HepG2 (cell line): ENCODE measurements around the gene TMEM41B. TPM values are rescaled to one million over a fixed set of nuclear protein-coding genes. Genes with fewer than 3 reads are reported as not detected.

Experiments
- AGO2 ChIP-seq: fragments of 200-400 bp; formaldehyde crosslinking; optimal IDR thresholded peaks from 2 replicates; pipeline ENCODE3; 2017; ENCODE audit warnings: mild to moderate bottlenecking, low read depth, low read length, moderate library complexity
- ATM ChIP-seq: fragments of 450-650 bp; IDR thresholded peaks from 2 replicates; pipeline ENCODE4 v1.7.1; 2017; ENCODE audit warnings: mild to moderate bottlenecking, borderline replicate concordance
- E2F2 ChIP-seq: sonication (generic); formaldehyde crosslinking; IDR thresholded peaks from 2 replicates; pipeline ENCODE4 v1.4.0; 2020; ENCODE audit warnings: missing genetic modification reagents, borderline replicate concordance
- FOXP1 ChIP-seq, 2 experiments: fragments of 450-650 bp in 1 of 2; IDR thresholded peaks; 2 replicates each; pipeline ENCODE4 v1.6.1; 2017 to 2018; ENCODE audit warnings: antibody characterized with exemption in 1 of 2
- KDM2A ChIP-seq: sonication (generic); formaldehyde crosslinking; IDR thresholded peaks from 2 replicates; pipeline ENCODE4 v1.4.0; 2020; ENCODE audit warnings: low read depth, missing genetic modification reagents, borderline replicate concordance
- KDM6A ChIP-seq: IDR thresholded peaks from 2 replicates; pipeline ENCODE4 v1.6.1; 2016; ENCODE audit warnings: low read depth
- KLF12 ChIP-seq: sonication (generic); formaldehyde crosslinking; IDR thresholded peaks from 2 replicates; pipeline ENCODE4 v1.4.0; 2020; ENCODE audit warnings: missing genetic modification reagents, borderline replicate concordance
- MATR3 ChIP-seq: sonication (generic); formaldehyde crosslinking; IDR thresholded peaks from 2 replicates; pipeline ENCODE4 v1.4.0; 2020; ENCODE audit warnings: missing genetic modification reagents
- NFIC ChIP-seq: IDR thresholded peaks from 2 replicates; pipeline ENCODE4 v1.6.1; 2012; ENCODE audit warnings: mild to moderate bottlenecking, low read length, inconsistent platforms
- PCBP1 ChIP-seq: fragments of 200-400 bp; formaldehyde crosslinking; IDR thresholded peaks from 2 replicates; pipeline ENCODE4 v1.6.1; 2017; ENCODE audit warnings: mild to moderate bottlenecking, low read depth, low read length, borderline replicate concordance
- PRMT3 ChIP-seq: sonication (generic); formaldehyde crosslinking; IDR thresholded peaks from 2 replicates; pipeline ENCODE4 v1.8.1; 2022; ENCODE audit warnings: low read depth, mild to moderate bottlenecking, moderate library complexity, missing genetic modification reagents, borderline replicate concordance
- RCOR2 ChIP-seq: IDR thresholded peaks from 2 replicates; pipeline ENCODE4 v1.6.1; 2016; ENCODE audit warnings: missing biosample characterization, missing genetic modification reagents
- SIN3B ChIP-seq: fragments of 150-350 bp; IDR thresholded peaks from 2 replicates; pipeline ENCODE4 v1.6.1; 2014; ENCODE audit warnings: low read length
- SPEN ChIP-seq: sonication (generic); formaldehyde crosslinking; IDR thresholded peaks from 2 replicates; pipeline ENCODE4 v1.5.1; 2020; ENCODE audit warnings: low read depth, mild to moderate bottlenecking, missing genetic modification reagents
- ZFP36 ChIP-seq: fragments of 150-350 bp; IDR thresholded peaks from 2 replicates; pipeline ENCODE4 v1.6.1; 2018; ENCODE audit warnings: borderline replicate concordance, low read length, low read depth; ENCODE audit not compliant: partially characterized antibody
- ZFP62 ChIP-seq: sonication (generic); formaldehyde crosslinking; IDR thresholded peaks from 2 replicates; pipeline ENCODE4 v1.4.0; 2020; ENCODE audit warnings: missing genetic modification reagents
- ZNF333 ChIP-seq: sonication (generic); formaldehyde crosslinking; IDR thresholded peaks from 2 replicates; pipeline ENCODE4 v1.4.0; 2020; ENCODE audit warnings: mild to moderate bottlenecking, missing genetic modification reagents, borderline replicate concordance
- ZNF44 ChIP-seq: sonication (generic); formaldehyde crosslinking; IDR thresholded peaks from 2 replicates; pipeline ENCODE4 v1.5.1; 2020; ENCODE audit warnings: mild to moderate bottlenecking, missing genetic modification reagents
- ZNF567 ChIP-seq: sonication (generic); formaldehyde crosslinking; IDR thresholded peaks from 2 replicates; pipeline ENCODE4 v1.8.1; 2023; ENCODE audit warnings: mild to moderate bottlenecking, missing genetic modification reagents, borderline replicate concordance
- ZNF577 ChIP-seq: sonication (generic); formaldehyde crosslinking; IDR thresholded peaks from 2 replicates; pipeline ENCODE4 v1.4.0; 2020; ENCODE audit warnings: mild to moderate bottlenecking, low read depth, missing genetic modification reagents, borderline replicate concordance
- ZNF615 ChIP-seq: sonication (generic); formaldehyde crosslinking; IDR thresholded peaks from 2 replicates; pipeline ENCODE4 v1.5.0; 2020; ENCODE audit warnings: mild to moderate bottlenecking, missing genetic modification reagents, borderline replicate concordance
- ZNF772 ChIP-seq: sonication (generic); formaldehyde crosslinking; IDR thresholded peaks from 2 replicates; pipeline ENCODE4 v1.5.0; 2020; ENCODE audit warnings: mild to moderate bottlenecking, missing genetic modification reagents
- polyA plus RNA-seq, 8 experiments: library from polyadenylated mRNA; depleted of rRNA in 3 of 8; stranded (reverse) in 7 of 8; unstranded in 1 of 8; fragments of >200 nt; fragmentation: Illumina TruSeq in 4 of 8; extraction: Trizol in 4 of 8; gene quantifications; 2 replicates each; pipeline versions ENCODE4 v1.2.1 to v1.2.3, GENCODE V29; 2011 to 2016; ENCODE audit warnings: low read depth in 4 of 8, missing spikeins in 1 of 8, mixed read lengths in 1 of 8; ENCODE audit not compliant: insufficient read depth in 1 of 8
- total RNA-seq, 5 experiments: library from RNA; depleted of rRNA; stranded (reverse); fragments of >200 nt; fragmentation: Illumina TruSeq; extraction: Trizol; gene quantifications; 2 replicates each; pipeline ENCODE4 v1.2.3, GENCODE V29; 2016; ENCODE audit warnings: low read depth in 1 of 5
- TF ChIP-seq, protein P1 (sequence below): IDR thresholded peaks from 2 replicates; pipeline ENCODE4 v1.6.1; 2016; ENCODE audit warnings: control low read depth
- TF ChIP-seq, protein P2 (sequence below): sonication (generic); formaldehyde crosslinking; IDR thresholded peaks from 2 replicates; pipeline ENCODE4 v1.5.0; 2020; ENCODE audit warnings: mild to moderate bottlenecking, missing genetic modification reagents
- TF ChIP-seq, protein P3 (sequence below): IDR thresholded peaks from 2 replicates; pipeline ENCODE4 v1.6.1; 2016; ENCODE audit warnings: mild to moderate bottlenecking

The TMEM41B gene
- total and polyA plus RNA-seq, 2 of the 13 experiments (the other 11 are each of a cell fraction or from before 2014, with no cell fraction given), result 36.8 to 48.1 TPM

- TF ChIP-seq, protein P1, sequence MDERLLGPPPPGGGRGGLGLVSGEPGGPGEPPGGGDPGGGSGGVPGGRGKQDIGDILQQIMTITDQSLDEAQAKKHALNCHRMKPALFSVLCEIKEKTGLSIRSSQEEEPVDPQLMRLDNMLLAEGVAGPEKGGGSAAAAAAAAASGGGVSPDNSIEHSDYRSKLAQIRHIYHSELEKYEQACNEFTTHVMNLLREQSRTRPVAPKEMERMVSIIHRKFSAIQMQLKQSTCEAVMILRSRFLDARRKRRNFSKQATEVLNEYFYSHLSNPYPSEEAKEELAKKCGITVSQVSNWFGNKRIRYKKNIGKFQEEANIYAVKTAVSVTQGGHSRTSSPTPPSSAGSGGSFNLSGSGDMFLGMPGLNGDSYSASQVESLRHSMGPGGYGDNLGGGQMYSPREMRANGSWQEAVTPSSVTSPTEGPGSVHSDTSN (CRISPR knock-in tag), result no peak
- TF ChIP-seq PRMT3 (CRISPR knock-in tag) (no peak), ZNF615 (peak; percentile 68; the same call in 1 of the 2 replicates), ZNF44 (CRISPR knock-in tag) (peak; percentile 31; the same call in 1 of the 2 replicates), ZNF772 (CRISPR knock-in tag) (no peak; the same call in 1 of the 2 replicates), ZFP62 (CRISPR knock-in tag) (no peak), ZNF577 (no peak), NFIC (no peak), PCBP1 (no peak), KDM2A (peak; percentile 82; the same call in 1 of the 2 replicates), SPEN (CRISPR knock-in tag) (peak; percentile 64), MATR3 (CRISPR knock-in tag) (no peak), ZFP36 (no peak), KLF12 (CRISPR knock-in tag) (peak; percentile 92), SIN3B (peak; percentile 63; the same call in 1 of the 2 replicates), RCOR2 (CRISPR knock-in tag) (no peak), ZNF333 (CRISPR knock-in tag) (no peak), ZNF567 (no peak), FOXP1 (IDR thresholded peaks at IDR 0.05) (no peak), FOXP1 (CRISPR knock-in tag; IDR thresholded peaks at IDR 0.05) (no peak), KDM6A (no peak), ATM (no peak), AGO2 (peak; percentile 76), E2F2 (CRISPR knock-in tag) (no peak)
- TF ChIP-seq, protein P2, sequence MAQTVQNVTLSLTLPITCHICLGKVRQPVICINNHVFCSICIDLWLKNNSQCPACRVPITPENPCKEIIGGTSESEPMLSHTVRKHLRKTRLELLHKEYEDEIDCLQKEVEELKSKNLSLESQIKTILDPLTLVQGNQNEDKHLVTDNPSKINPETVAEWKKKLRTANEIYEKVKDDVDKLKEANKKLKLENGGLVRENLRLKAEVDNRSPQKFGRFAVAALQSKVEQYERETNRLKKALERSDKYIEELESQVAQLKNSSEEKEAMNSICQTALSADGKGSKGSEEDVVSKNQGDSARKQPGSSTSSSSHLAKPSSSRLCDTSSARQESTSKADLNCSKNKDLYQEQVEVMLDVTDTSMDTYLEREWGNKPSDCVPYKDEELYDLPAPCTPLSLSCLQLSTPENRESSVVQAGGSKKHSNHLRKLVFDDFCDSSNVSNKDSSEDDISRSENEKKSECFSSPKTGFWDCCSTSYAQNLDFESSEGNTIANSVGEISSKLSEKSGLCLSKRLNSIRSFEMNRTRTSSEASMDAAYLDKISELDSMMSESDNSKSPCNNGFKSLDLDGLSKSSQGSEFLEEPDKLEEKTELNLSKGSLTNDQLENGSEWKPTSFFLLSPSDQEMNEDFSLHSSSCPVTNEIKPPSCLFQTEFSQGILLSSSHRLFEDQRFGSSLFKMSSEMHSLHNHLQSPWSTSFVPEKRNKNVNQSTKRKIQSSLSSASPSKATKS, result peak; percentile 78; the same call in 1 of the 2 replicates
- TF ChIP-seq, protein P3, sequence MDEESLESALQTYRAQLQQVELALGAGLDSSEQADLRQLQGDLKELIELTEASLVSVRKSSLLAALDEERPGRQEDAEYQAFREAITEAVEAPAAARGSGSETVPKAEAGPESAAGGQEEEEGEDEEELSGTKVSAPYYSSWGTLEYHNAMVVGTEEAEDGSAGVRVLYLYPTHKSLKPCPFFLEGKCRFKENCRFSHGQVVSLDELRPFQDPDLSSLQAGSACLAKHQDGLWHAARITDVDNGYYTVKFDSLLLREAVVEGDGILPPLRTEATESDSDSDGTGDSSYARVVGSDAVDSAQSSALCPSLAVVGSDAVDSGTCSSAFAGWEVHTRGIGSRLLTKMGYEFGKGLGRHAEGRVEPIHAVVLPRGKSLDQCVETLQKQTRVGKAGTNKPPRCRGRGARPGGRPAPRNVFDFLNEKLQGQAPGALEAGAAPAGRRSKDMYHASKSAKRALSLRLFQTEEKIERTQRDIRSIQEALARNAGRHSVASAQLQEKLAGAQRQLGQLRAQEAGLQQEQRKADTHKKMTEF (CRISPR knock-in tag), result peak; percentile 73; the same call in 1 of the 2 replicates
These were observed at the start of gene TMEM41B (continued) for GRCh38 chr11:9314291-9315077.
